ENCODE measurements around the gene SPCS3.

DNA sequence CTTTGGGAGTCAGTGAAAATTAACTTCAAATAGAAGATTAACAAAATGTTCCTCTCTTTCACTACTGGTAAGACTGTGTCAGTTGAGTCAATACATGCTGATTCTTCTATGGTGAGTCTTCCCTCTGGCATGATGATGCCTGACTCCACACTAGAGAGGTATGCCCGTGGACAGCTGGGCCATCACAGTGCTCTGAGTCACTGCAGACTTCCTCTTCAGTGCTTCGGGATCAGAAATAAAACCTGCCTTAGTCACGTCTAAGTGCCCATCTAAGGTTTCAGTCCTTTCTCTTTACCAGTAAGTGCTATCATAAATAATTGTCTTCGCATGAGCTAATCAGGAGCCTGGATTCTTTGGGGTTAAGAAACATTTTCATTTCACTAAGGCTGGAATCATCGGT lies 49.1 kb upstream of the SPCS3 start:
- TF ChIP-seq, protein P1, sequence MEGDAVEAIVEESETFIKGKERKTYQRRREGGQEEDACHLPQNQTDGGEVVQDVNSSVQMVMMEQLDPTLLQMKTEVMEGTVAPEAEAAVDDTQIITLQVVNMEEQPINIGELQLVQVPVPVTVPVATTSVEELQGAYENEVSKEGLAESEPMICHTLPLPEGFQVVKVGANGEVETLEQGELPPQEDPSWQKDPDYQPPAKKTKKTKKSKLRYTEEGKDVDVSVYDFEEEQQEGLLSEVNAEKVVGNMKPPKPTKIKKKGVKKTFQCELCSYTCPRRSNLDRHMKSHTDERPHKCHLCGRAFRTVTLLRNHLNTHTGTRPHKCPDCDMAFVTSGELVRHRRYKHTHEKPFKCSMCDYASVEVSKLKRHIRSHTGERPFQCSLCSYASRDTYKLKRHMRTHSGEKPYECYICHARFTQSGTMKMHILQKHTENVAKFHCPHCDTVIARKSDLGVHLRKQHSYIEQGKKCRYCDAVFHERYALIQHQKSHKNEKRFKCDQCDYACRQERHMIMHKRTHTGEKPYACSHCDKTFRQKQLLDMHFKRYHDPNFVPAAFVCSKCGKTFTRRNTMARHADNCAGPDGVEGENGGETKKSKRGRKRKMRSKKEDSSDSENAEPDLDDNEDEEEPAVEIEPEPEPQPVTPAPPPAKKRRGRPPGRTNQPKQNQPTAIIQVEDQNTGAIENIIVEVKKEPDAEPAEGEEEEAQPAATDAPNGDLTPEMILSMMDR (IDR thresholded peaks at IDR 0.05), result no peak
- no peak for TF ChIP-seq POLR2A (IDR thresholded peaks at IDR 0.05)
- TF ChIP-seq EP300 (IDR thresholded peaks at IDR 0.05), result no peak
- peak; percentile 80 for TF ChIP-seq POLR2AphosphoS5 (IDR thresholded peaks at IDR 0.05)
